Endothelial cell of hepatic sinusoid (primary cell): ENCODE data around the gene CD48.
"Not testable (repeated sequence)": the region's sequence is repeated elsewhere in the genome, so short reads cannot be mapped to it uniquely, and the experiment has no call there.

Experiments
- in situ Hi-C: cut with HindIII; loops from 2 replicates; pipeline ENCODE4 v1.10.0; 2017; ENCODE audit warnings: low sequenced_read_pairs

CD48 gene

DNA sequence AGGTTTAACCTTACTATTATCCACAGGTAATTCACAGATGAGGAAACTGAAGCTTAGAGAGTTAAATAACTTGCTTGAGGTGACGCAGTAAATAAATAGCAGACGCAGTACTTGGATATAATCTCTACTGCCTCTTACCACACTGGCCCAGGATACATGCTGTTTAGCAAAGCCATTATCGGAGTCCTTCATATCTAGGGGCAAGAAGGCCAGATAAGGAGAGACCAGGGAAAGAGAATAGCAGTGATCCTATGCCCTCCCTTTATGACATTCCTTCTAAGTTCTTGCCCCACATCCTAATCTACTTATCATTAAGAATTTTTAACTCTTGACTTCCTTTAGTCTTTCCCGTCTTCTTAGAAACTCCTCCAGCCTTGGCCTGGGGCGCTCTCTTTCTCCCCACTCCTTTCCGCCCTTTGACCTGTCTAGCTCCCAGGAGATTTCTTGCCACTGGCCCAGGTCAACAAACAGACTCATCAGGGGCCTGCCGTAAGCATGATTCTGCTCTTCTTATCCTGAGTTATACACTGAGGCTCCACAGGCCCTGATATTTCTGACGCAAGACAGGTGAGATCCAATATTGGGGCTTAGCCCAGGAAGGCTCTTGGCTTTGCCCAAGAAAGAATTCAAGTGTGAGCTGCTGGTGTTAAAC lies 53.3 kb downstream of the CD48 start:
- in situ Hi-C loops, result no loop called here

DNA sequence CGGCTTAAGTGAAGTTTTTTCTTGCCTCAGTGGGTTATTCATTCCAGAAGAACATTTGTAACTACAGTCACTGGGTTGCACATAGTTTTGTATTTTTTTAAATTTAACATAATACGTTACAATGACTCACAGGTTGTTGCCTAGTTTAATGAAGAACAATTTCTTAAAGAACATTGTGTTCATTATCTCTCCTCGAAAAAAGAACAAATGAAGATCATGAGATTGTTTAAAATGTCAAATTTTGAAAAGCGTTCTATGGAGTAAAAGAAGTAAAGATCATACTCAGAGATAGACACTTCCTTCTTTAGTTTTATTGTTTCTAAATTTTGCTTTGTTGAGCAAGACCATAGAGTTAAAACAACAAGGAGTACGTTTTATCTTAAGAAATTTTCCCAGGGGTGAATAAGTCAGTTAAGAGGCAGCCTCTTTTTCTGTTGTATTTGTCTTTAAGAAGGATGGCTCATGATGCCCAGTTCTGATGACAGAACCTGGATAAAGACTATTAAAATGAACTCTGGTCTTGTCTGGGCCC lies 54.3 kb downstream of the CD48 start:
- in situ Hi-C loops, result no loop called here

DNA sequence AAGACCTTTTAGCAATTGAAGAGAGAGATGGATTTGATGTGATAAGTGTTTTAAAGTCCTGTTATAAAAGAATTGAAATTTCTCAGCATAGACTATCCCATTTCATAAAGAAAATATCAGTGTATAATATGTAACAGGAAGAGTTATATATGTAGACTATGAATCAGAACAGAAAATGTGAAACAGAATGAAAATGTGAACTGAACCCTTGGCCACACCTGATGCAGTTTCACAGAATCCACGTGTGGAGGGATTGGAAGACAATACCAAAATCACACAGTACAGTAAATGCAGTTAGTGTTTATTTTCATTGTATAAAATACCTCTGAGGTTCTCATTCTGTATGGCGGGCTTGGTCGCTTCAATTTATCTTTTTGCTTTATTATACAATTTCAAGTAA lies 54.9 kb downstream of the CD48 start:
- in situ Hi-C loops, result no loop called here

DNA sequence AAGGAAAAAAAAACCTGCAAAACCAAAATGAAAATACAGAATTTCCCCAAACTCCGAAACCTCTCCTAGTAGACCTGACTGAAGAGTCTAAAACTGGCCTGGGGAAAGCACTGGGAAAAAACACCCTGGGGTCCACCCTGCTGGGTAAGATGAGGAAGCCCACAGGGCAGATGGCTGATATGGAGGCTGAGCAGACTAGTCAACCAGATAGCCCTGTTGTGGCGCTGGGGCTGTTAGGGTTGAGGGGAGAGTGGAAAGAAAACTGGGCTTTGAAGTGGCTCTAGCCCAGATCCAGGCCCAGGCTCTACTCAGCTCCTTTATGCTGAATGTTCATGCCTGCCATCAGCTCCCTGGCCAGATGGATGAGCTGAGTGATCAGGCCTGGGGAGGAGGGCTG lies 58.0 kb downstream of the CD48 start:
- in situ Hi-C loops, result no loop called here

DNA sequence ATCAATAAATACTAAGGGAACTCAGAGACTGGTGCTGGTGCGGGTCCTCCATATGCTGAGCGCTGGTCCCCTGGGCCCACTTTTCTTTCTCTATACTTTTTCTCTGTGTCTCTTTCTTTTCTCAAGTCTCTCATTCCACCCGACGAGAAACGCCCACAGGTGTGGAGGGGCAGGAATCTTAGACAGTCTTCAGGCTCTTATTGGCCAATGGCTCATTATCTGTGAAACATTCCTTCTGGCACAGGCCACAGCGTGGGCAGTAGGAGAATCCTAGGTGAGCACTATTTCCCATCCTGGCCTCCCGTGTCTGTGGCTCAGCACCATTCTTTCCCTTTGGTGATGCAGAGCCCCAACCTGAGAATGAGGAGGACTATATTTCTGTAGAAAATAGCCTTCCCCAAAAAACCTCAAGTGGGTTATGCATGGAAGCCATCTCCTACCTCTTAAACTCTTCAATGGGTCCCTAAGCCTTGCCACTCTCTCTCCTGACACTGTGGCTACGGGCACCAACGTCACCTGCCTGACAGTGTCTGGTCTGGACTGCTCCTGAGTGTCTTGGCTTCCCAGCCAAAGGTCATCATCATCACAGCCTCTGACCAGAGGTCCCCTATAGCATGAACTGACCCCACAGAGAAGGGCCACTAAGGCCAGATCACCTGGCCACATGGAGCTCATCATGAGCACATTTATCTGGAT lies 58.5 kb downstream of the CD48 start:
- in situ Hi-C loops, result no loop called here

DNA sequence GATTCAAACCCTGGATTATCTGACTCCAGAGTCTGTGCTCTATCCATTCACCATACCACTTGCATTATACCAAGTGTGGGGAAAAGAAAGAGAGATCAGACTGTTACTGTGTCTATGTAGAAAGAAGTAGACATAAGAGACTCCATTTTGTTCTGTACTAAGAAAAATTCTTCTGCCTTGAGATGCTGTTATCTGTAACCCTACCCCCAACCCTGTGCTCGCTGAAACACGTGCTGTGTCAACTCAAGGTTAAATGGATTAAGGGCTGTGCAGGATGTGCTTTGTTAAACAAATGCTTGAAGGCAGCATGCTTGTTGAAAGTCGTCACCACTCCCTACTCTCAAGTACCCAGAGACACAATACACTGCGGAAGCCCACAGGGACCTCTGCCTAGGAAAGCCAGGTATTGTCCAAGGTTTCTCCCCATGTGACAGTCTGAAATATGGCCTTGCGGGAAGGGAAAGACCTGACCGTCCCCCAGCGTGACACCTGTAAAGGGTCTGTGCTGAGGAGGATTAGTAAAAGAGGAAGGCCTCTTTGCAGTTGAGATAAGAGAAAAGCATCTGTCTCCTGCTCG lies 59.5 kb downstream of the CD48 start:
- in situ Hi-C loops, result not testable (repeated sequence)

DNA sequence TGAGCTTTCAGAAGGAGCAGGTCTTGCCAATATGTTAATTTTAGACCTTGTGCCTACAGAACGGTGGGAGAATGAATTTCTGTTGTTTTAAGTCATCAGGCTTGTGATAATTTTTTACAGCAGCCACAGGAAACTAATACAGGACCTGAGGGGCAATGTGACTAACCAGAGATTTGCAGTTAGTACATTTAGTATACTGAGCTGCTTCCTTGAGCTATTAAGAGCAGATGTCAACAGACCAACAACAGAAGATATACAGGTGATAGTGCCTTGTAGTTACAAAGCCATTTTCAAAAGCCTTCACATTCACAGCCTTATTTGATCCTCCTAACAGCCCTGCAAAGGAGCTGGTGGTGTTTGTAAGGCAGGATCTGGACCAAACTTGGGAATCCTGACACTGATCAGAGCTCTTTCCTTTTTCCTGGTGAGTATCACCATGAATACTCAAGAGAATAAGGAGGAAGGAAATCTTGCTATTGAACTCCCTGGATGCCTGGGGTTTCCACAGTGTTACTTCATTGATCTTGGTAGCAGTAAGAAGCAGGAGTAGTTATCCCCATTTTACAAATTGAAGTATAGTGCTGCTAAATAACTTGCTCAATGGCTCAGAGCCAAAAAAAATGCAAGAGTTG lies 60.1 kb downstream of the CD48 start:
- in situ Hi-C loops, result no loop called here

DNA sequence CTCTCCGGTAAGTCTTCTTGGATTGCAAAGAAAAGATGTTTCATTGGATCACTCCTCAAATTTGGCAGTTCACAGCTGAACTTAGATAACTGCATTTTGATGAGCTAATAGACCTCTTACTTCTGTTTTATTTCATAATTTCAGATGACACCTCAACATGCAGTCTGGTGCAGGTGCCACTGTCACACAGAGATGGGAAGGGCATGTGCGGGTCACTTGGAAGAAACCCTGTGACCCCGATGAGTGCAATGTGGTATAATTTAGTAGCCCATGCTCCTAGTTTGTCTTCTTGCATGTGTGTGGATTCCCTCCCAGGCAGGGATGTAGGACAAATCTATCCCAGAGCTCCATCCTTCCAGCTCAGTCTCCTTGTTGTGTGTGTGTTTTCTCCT lies 64.3 kb downstream of the CD48 start:
- in situ Hi-C loops, result loop anchor here (10.0 kb wide), 1 partner anchor 183 kb away; no protein-coding TSS in a partner anchor

DNA sequence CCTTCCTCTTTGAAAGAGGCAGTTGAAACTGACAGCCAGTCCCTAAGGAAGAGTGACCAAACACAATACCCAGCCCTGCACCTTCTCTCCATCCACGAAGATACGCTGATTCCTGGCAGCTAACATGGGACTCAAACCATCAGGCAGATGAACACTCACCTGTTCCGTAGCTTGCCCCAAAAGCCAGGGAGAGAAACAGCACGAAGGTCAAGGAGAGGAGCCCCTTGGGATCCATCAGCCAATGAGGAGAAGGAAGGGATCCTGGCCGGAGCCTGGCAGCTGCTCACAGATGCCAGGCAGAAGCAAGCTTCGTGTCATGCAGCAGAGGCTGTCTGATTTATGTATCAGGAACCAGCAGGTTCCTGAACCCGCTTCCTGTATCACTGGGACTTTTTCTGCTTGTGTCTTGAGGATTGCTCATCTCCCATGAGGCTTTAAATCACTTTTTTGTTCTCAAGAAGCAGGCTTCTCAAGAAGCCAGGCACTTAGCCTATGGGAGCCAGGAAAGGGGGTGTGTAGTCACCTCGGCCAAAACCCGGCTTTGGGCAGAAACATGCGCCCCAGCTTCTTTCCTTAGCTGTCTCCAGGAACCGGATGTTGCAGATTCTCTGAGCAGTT lies 64.8 kb downstream of the CD48 start, which contains the start of gene SLAMF1:
SLAMF1 (minus strand) TSS at position 334 of the 618 bp plus-strand sequence; CDS start at position 235, 99 bp downstream.
- in situ Hi-C loops, result loop anchor here (10.0 kb wide), 1 partner anchor 182 kb away; no protein-coding TSS in a partner anchor

DNA sequence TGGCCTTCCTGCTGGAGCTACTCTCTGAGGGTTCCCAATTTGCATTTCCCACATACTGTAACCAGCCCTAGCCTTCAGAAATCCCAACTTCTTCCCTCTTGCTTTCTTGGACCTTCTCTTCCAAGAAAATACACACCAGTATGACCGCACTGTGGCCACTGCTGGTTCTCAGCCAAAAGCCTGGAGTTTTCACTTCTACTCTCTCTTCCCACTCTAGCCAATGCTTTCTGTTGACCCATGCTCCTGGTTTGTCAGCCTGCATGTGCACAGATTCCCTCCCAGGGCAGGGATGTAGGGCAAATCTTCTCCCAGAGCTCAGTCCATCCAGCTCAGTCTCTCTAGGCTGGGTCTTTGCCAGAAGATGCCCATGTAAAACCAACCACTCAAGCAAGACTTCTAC lies 65.4 kb downstream of the CD48 start:
- in situ Hi-C loops, result loop anchor here (10.0 kb wide), 1 partner anchor 181 kb away; no protein-coding TSS in a partner anchor

DNA sequence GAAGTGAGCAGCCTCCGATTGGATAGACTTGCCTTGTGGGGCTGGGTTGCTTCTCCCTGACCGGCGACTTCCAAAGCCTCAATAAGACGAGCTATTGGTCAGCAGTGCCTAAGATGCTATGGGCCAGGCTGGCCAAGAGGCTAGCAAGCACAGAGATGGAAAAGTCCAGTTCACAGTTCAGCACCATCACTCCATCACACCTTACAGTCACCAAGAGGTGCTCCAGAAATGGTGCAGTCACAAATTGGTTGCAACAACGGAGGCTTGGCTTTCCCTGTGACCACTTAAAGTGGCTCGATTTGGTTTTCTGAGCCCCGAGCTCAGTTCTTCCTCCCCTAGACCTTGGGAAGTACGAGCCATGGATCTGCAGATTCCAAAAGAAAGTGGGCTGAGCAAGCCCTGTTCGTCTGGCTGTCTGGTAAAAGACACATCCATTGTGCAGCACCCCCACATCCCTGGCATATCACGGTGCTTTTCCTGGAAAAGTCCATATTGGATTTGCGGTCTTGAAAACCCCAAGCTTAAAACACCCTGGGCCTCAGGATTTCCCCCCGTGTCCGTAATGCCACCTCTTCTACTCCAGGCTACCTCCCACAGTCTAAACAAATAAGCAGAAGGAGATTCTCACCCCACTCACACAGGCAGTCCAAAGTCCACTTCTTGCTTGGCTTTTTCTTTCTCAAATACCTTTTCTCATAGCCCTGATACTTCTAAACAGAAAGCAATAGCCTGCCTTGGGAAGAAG lies 66.1 kb downstream of the CD48 start:
- in situ Hi-C loops, result loop anchor here (10.0 kb wide), 1 partner anchor 181 kb away; no protein-coding TSS in a partner anchor

DNA sequence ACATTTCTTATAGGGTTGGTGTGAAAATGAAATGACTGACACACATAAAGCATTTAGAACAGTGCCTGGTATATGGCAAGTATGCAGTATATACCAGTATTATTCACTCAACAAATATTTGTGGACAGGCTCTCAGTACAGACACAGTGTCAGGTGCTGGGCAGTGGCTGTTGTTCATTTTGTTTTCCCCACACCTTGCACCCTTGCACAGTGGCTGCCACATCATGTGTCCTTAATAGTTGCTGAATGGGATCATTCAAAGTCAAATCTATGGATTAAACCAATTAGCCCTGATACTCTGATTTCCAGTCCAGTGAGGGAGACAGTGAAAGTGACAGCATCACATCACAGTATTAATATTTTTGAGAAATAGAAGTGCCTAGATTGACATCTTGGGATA lies 67.2 kb downstream of the CD48 start:
- in situ Hi-C loops, result loop anchor here (10.0 kb wide), 1 partner anchor 180 kb away; no protein-coding TSS in a partner anchor

DNA sequence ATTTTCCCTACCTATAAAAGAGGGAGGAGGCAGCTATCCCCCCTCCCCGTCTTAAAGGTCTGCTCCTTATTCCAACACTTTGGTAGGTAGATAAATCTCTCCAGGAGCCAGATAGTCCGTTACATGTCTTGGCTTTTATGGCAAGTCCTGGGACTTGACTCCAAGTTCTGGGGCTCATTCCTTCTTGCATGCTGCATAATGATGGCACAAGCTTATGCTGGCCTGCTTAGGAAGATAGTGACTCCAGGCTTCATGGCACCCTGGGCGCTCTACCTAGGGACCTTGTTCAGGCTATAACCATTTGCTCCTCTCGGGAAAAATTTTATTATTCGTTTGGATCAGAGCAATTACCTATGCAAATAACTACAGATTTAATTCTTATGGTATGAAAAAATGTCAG lies 68.5 kb downstream of the CD48 start:
- in situ Hi-C loops, result loop anchor here (10.0 kb wide), 1 partner anchor 178 kb away; no protein-coding TSS in a partner anchor

DNA sequence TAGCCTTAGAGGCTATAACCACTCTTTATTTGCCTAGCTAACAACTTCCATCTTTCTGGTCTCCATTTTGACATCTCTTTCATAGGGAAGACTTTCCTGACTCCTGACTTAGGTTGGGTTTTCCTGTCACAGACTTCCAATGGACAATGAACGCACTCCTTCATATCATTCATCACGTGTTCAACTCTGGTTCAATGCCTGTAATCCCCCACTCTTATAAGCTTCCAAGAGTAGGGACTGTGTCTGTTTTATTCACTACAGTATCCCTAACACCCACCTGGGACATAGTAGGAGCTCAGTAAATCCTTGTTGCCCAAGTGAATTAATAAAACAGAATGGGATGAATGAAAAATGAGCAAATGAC lies 69.4 kb downstream of the CD48 start:
- in situ Hi-C loops, result loop anchor here (10.0 kb wide), 1 partner anchor 177 kb away; no protein-coding TSS in a partner anchor

DNA sequence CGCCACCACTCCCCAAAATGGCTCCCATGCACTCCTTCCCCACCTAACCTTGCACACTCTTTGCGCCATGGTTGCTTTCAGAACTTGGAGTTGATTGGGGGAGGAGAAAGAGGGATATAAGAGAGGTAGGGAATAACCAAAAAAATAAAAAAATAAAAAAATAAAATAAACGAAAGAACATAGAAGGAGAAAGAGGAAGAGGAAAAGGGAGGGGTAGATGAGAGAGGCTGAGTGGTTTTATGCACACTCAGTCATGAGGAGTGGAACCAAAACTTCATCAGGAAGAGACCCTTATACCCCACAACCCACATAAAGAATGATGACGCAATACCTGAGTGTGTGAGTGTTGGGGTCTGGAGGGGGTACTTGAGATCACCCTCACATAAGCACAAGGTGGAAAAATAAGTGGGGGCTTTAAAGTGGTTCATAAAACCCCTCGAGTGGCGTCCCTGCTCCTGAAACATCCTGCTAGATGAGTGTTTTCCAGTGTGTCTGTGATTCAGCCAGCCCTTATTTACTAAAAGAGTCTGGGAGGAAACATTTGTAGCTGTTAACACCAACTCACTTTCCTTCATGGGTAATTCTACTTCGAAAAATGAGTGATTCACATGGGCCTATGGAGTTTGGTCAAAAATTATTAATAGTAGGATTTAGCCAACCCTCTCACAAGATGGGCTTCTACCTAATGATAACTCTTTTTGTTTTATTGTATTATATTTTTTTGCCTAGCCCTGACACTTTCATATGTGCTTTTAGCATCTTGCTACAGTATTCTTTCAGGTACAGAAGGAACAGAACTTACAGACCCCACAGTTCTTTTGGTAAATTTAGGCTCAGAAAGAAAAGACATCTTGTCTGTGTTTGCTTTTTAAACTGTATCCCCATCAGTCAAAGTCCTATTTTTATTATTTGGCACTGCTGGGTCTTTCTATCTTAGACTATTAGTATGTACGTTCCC lies 70.0 kb downstream of the CD48 start:
- in situ Hi-C loops, result loop anchor here (10.0 kb wide), 1 partner anchor 177 kb away; no protein-coding TSS in a partner anchor

DNA sequence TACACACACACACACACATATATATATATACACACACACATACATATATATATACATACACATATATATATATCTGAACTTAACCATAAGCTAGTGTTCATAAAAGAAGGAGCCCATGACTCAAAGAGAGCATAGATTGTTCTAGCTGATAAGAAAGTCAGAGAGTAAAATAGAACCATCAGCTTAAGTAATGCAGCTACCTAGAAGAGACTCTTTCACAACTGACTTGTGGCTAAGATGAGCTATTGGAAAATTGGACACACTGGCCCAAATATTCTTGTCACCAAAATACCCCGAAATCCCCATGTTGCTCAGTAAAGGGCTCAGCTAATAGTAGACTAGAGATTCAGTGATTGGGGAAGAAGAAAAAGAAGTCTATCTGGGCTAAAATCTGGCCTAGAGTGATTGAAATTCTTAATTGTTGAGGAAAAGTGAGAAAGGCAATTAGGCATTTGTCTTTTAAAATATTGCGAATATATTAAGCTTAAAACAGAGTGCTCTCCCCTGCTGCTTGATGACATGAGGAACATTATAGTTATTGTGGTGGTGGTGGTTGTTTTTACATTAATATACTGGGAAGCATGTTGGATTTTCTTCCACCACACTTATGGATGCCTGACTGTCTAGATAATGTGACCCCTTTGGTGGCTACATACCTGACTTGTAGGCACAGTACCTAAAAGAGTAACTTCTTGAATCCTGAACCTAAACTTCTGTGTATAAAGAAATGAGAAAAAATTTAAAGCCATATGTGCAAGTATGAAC lies 71.1 kb downstream of the CD48 start:
- in situ Hi-C loops, result loop anchor here (10.0 kb wide), 1 partner anchor 176 kb away; no protein-coding TSS in a partner anchor

DNA sequence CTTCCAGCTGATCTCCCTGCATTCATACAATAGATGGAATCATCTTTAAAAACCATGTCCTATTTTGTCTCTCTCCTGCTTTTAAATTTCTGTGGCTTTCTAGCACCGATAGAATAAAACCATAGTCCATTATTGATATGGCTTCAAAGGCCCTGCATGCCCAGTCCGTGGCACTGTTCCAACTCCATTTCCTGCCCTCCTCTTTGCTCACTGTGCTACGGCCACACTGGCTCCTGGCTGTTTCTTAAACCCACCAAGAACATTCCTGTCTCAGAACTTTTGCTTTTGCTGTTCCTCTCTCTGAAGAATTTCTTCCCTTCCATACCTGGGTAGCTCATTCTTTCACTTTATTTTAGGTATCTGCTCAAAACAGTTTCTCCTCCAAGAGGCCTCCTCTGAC lies 72.0 kb downstream of the CD48 start:
- in situ Hi-C loops, result loop anchor here (10.0 kb wide), 1 partner anchor 175 kb away; no protein-coding TSS in a partner anchor

DNA sequence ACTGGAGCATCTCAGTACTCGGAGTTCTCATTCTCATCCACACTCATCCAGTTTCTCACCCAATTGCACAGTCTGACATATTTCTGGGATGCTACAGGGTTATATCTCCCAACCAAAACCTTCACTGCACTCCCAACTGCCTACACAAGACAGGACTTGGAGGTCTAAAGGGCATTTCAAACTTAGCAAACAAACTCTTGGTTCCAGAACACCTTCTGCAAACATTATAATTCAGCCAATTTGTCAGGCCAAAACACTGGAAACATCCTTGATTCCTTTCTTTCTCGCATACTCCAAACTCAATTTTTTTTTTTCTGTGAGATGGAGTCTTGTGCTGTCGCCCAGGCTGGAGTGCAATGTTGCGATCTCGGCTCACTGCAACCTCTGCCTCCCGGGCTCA lies 72.7 kb downstream of the CD48 start:
- in situ Hi-C loops, result no loop called here
